Measurements from ENCODE around the gene ROR2.

ROR2 gene

GRCh38 chr9:91894023-91894422 is 56.0 kb downstream of the ROR2 start:
- Histone ChIP-seq H3K4me1 (peaks cover 42% of the 10 kb centered on the region), H3K4me3 (ENCODE audit: low read depth, low read length) (no peak overlapping the region)

GRCh38 chr9:91891915-91892314 is 58.1 kb downstream of the ROR2 start:
- Histone ChIP-seq H3K9me3 (no peaks in the 10 kb centered on the region), H3K4me1 (peaks cover 21% of the 10 kb centered on the region), H3K36me3 (no peaks in the 10 kb centered on the region), H3K4me3 (ENCODE audit: low read depth, low read length) (no peak overlapping the region), H3K27me3 (no peaks in the 10 kb centered on the region)
- no peak for DNase-seq
- no peak for TF ChIP-seq CTCF (IDR thresholded peaks at IDR 0.05; ENCODE audit: low read depth, low read length)

More at GRCh38 chr9:91894023-91894422, 56.0 kb downstream of the ROR2 start:
- Histone ChIP-seq H3K36me3 (no peaks in the 10 kb centered on the region), H3K27me3 (no peaks in the 10 kb centered on the region), H3K9me3 (no peaks in the 10 kb centered on the region)
- no peak for DNase-seq
- no peak for TF ChIP-seq CTCF (IDR thresholded peaks at IDR 0.05; ENCODE audit: low read depth, low read length)

GRCh38 chr9:91890662-91891061 is 59.4 kb downstream of the ROR2 start:
- no peaks in the 10 kb centered on the region for H3K36me3 ChIP-seq
- no peaks in the 10 kb centered on the region for H3K9me3 ChIP-seq
- TF ChIP-seq CTCF (IDR thresholded peaks at IDR 0.05; ENCODE audit: low read depth, low read length) = no peak
- peaks cover 11% of the 10 kb centered on the region; the same call in 1 of the 2 replicates for H3K4me1 ChIP-seq
- no peaks in the 10 kb centered on the region for H3K27me3 ChIP-seq
- no peak overlapping the region for H3K4me3 ChIP-seq (ENCODE audit: low read depth, low read length)
- no peak for DNase-seq

- H3K9me3 ChIP-seq = no peaks in the 10 kb centered on the region
- H3K36me3 ChIP-seq = no peaks in the 10 kb centered on the region
- DNase-seq = no peak
- no peak overlapping the region for H3K4me3 ChIP-seq (ENCODE audit: low read depth, low read length)
- H3K27me3 ChIP-seq = no peaks in the 10 kb centered on the region
- no peak for TF ChIP-seq CTCF (IDR thresholded peaks at IDR 0.05; ENCODE audit: low read depth, low read length)
- peaks cover 3% of the 10 kb centered on the region; the same call in 1 of the 2 replicates for H3K4me1 ChIP-seq
These were observed 60.7 kb downstream of the ROR2 start for GRCh38 chr9:91889161-91889911.

- H3K27me3 ChIP-seq = no peaks in the 10 kb centered on the region
- no peaks in the 10 kb centered on the region for H3K9me3 ChIP-seq
- no peaks in the 10 kb centered on the region for H3K36me3 ChIP-seq
- no peak for TF ChIP-seq CTCF (IDR thresholded peaks at IDR 0.05; ENCODE audit: low read depth, low read length)
- peaks cover 7% of the 10 kb centered on the region for H3K4me1 ChIP-seq
- no peak overlapping the region for H3K4me3 ChIP-seq (ENCODE audit: low read depth, low read length)
- DNase-seq = no peak
These were observed 63.5 kb downstream of the ROR2 start for GRCh38 chr9:91886414-91887076.

Measured in BE2C (cell line).